ENCODE results near the gene USP10.

The USP10 gene

GRCh38 chr16:84810518-84811273, 110.9 kb downstream of the USP10 start:
- DNase-seq: no peak

- no peak for DNase-seq
Observed at GRCh38 chr16:84811529-84811928, 111.7 kb downstream of the USP10 start.

- DNase-seq: no peak
Observed at GRCh38 chr16:84813141-84813934, 113.5 kb downstream of the USP10 start.

GRCh38 chr16:84815462-84815861, 115.7 kb downstream of the USP10 start:
- no peak for DNase-seq

GRCh38 chr16:84816023-84816422, 116.2 kb downstream of the USP10 start:
- no peak for DNase-seq

GRCh38 chr16:84816485-84816884, 116.7 kb downstream of the USP10 start:
- no peak for DNase-seq

GRCh38 chr16:84817206-84817605, 117.4 kb downstream of the USP10 start:
- no peak for DNase-seq

GRCh38 chr16:84817613-84818012, 117.8 kb downstream of the USP10 start:
- DNase-seq: no peak

GRCh38 chr16:84818133-84818532, 118.3 kb downstream of the USP10 start:
- DNase-seq: no peak

- no peak for DNase-seq
Observed at GRCh38 chr16:84818989-84819643, 119.3 kb downstream of the USP10 start.

- DNase-seq: peak; percentile 82
Observed at GRCh38 chr16:84819644-84820304, 120.0 kb downstream of the USP10 start, which contains the start of gene CRISPLD2. TSS of gene CRISPLD2 (plus strand) at chr16:84819985. CDS start at chr16:84838496, 18,511 bp downstream.

- no peak for DNase-seq
Observed at GRCh38 chr16:84820305-84820684, 120.5 kb downstream of the USP10 start.

- DNase-seq: no peak
Observed at GRCh38 chr16:84820771-84821170, 121.0 kb downstream of the USP10 start.

GRCh38 chr16:84821179-84821578, 121.4 kb downstream of the USP10 start:
- DNase-seq: no peak

GRCh38 chr16:84821728-84822689, 122.2 kb downstream of the USP10 start:
- DNase-seq: no peak

- DNase-seq: no peak
Observed at GRCh38 chr16:84822990-84823389, 123.2 kb downstream of the USP10 start.

- no peak for DNase-seq
Observed at GRCh38 chr16:84823484-84823883, 123.7 kb downstream of the USP10 start.

GRCh38 chr16:84823926-84824325, 124.1 kb downstream of the USP10 start:
- DNase-seq: no peak

GRCh38 chr16:84825896-84826557, 126.2 kb downstream of the USP10 start:
- DNase-seq: no peak

- DNase-seq: no peak
Observed at GRCh38 chr16:84826558-84826941, 126.8 kb downstream of the USP10 start.

- DNase-seq: no peak
Observed at GRCh38 chr16:84827131-84827574, 127.4 kb downstream of the USP10 start.
